Neural progenitor cell (in vitro differentiated cells): ENCODE results near the gene POMGNT2.

ENCODE experiments used
- CTCF ChIP-seq: fragments of 200-600 bp; sonication (generic); IDR thresholded peaks from 2 replicates; pipeline ENCODE4 v1.5.1; 2017; ENCODE audit warnings: antibody characterized with exemption, mild to moderate bottlenecking
- EZH2 ChIP-seq: fragments of 200-600 bp; sonication (generic); IDR thresholded peaks from 2 replicates; pipeline ENCODE4 v1.6.1; 2017; ENCODE audit warnings: antibody characterized with exemption, mild to moderate bottlenecking, moderate library complexity

- no peak for TF ChIP-seq CTCF
- no peak for TF ChIP-seq EZH2
Measured at GRCh38 chr3:43061101-43061895, 44.6 kb downstream of the POMGNT2 start.
